Loucy (cell line): ENCODE results near the gene ADARB1.

Source experiments
- H2AFZ ChIP-seq: fragments of 200-600 bp; sonication (generic); 2 replicates; pipeline ENCODE4 v1.6.0; 2016; ENCODE audit warnings: antibody characterized with exemption, mild to moderate bottlenecking, low read length, moderate library complexity
- H3F3A ChIP-seq: fragments of 200-600 bp; 2 replicates; pipeline ENCODE4 v1.6.0; 2016; ENCODE audit warnings: antibody characterized with exemption, low read depth, mild to moderate bottlenecking
- H3K27me3 ChIP-seq: fragments of 200-600 bp; sonication (generic); 2 replicates; pipeline ENCODE4 v1.6.1; 2014; ENCODE audit warnings: low read length, mild to moderate bottlenecking; ENCODE audit not compliant: insufficient read depth, poor library complexity, severe bottlenecking
- H3K36me3 ChIP-seq: fragments of 200-600 bp; sonication (generic); 2 replicates; pipeline ENCODE4 v1.6.1; 2016; ENCODE audit warnings: low read length; ENCODE audit not compliant: insufficient read depth
- H3K4me1 ChIP-seq: fragments of 200-600 bp; sonication (generic); 2 replicates; pipeline ENCODE4 v1.5.1; 2014; ENCODE audit warnings: low read length, mild to moderate bottlenecking; ENCODE audit not compliant: insufficient read depth, poor library complexity, severe bottlenecking
- H3K4me2 ChIP-seq: fragments of 200-600 bp; sonication (generic); 2 replicates; pipeline ENCODE4 v1.6.0; 2014; ENCODE audit warnings: antibody characterized with exemption, low read length, low read depth, mild to moderate bottlenecking; ENCODE audit not compliant: poor library complexity, severe bottlenecking
- H3K4me3 ChIP-seq: fragments of 200-600 bp; sonication (generic); 2 replicates; pipeline ENCODE4 v1.5.1; 2014; ENCODE audit warnings: low read length, mild to moderate bottlenecking, mixed read lengths; ENCODE audit not compliant: poor library complexity, severe bottlenecking
- H3K79me2 ChIP-seq: fragments of 200-600 bp; sonication (generic); 2 replicates; pipeline ENCODE4 v1.6.1; 2014; ENCODE audit warnings: low read length; ENCODE audit not compliant: insufficient read depth
- H3K9ac ChIP-seq: fragments of 200-600 bp; sonication (generic); 2 replicates; pipeline ENCODE4 v1.6.0; 2014; ENCODE audit warnings: mild to moderate bottlenecking, low read depth, low read length, moderate library complexity; ENCODE audit not compliant: poor library complexity, severe bottlenecking
- H3K9me2 ChIP-seq: fragments of 200-600 bp; sonication (generic); replicated peaks from 2 replicates; pipeline ENCODE4 v1.6.1; 2016; ENCODE audit warnings: low read depth, low read length, mixed read lengths
- H3K9me3 ChIP-seq: fragments of 200-600 bp; sonication (generic); 2 replicates; pipeline ENCODE4 v1.6.1; 2014; ENCODE audit warnings: mild to moderate bottlenecking, antibody characterized with exemption, low read length, low read depth; ENCODE audit not compliant: insufficient read depth
- H4K20me1 ChIP-seq: fragments of 200-600 bp; sonication (generic); 2 replicates; pipeline ENCODE4 v1.6.0; 2014; ENCODE audit warnings: antibody characterized with exemption, low read length, mild to moderate bottlenecking; ENCODE audit not compliant: insufficient read depth, poor library complexity, severe bottlenecking
- CTCF ChIP-seq: fragments of 200-600 bp; sonication (generic); conservative IDR thresholded peaks from 2 replicates; pipeline ENCODE4 v1.5.1; 2014; ENCODE audit warnings: mild to moderate bottlenecking, antibody characterized with exemption, low read length
- EZH2phosphoT487 ChIP-seq: fragments of 200-600 bp; IDR thresholded peaks from 2 replicates; pipeline ENCODE4 v1.6.1; 2018; ENCODE audit warnings: antibody characterized with exemption, mild to moderate bottlenecking, moderate library complexity, borderline replicate concordance

ADARB1 gene

DNA sequence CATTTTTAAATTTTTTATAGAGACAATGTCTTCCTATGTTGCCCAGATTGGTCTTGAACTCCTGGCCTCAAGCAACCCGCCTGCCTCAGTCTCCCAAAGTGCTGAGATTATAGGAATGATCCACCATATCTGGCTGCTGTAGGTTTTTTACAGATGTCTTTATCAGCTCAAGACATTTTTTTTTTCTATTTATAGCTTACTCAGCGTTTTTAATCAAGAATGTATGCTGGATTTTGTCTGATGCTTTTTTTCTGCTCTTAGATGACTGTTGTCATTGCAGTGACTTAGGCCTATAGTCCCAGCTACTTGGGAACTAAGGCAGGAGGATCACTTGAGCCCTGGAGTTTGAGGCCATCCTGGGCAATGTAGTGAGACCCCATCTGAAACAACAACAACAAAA is 140.8 kb downstream of the ADARB1 start:
- Histone ChIP-seq H3K79me2 (no peaks in the 10 kb centered on the region), H3K4me3 (no peak overlapping the region), H4K20me1 (no peaks in the 10 kb centered on the region), H3F3A (no peaks in the 10 kb centered on the region), H3K4me1 (no peaks in the 10 kb centered on the region), H3K4me2 (no peak overlapping the region), H3K36me3 (no peaks in the 10 kb centered on the region; the same call in 1 of the 2 replicates), H2AFZ (no peak overlapping the region), H3K9ac (no peak overlapping the region), H3K27me3 (no peaks in the 10 kb centered on the region), H3K9me3 (peaks cover 3% of the 10 kb centered on the region; the same call in 1 of the 2 replicates), H3K9me2 (no peaks in the 10 kb centered on the region)
- TF ChIP-seq CTCF: no peak
- TF ChIP-seq EZH2phosphoT487: no peak

- Histone ChIP-seq H3K9me3 (peaks cover 3% of the 10 kb centered on the region; the same call in 1 of the 2 replicates), H3K79me2 (no peaks in the 10 kb centered on the region), H3K9ac (no peak overlapping the region), H3K9me2 (no peaks in the 10 kb centered on the region), H3K27me3 (no peaks in the 10 kb centered on the region), H3F3A (no peaks in the 10 kb centered on the region), H4K20me1 (no peaks in the 10 kb centered on the region), H3K4me3 (no peak overlapping the region), H3K4me1 (no peaks in the 10 kb centered on the region), H3K4me2 (no peak overlapping the region), H2AFZ (no peak overlapping the region), H3K36me3 (no peaks in the 10 kb centered on the region; the same call in 1 of the 2 replicates)
- TF ChIP-seq CTCF: no peak
- no peak for TF ChIP-seq EZH2phosphoT487
These were observed 142.6 kb downstream of the ADARB1 start for GRCh38 chr21:45217010-45217409.

DNA sequence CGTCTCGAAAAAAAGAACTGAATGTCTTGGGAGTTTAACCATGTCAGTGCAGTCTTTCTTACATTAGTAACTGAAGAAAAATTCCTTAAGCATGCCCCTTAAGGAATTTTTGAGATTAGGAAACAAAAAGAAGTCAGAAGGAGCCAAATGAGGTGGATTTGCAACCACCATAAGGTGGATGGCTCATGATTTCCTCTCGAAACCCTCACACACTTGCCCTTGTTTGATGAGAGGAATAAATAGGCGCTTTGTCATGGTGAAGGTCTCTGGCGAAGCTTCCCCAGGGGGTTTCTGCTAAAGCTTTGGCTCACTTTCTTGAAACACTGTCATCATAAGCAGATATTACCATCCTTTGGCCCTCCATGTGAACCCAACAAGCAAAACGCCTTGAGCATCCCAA is 145.1 kb downstream of the ADARB1 start:
- no peaks in the 10 kb centered on the region; the same call in 1 of the 2 replicates for H3K36me3 ChIP-seq
- no peak overlapping the region for H3K4me3 ChIP-seq
- H3K9me2 ChIP-seq: no peaks in the 10 kb centered on the region
- H3K9ac ChIP-seq: no peak overlapping the region
- no peaks in the 10 kb centered on the region for H4K20me1 ChIP-seq
- TF ChIP-seq CTCF: no peak
- no peak for TF ChIP-seq EZH2phosphoT487
- no peaks in the 10 kb centered on the region for H3K4me1 ChIP-seq
- no peaks in the 10 kb centered on the region for H3K79me2 ChIP-seq
- H2AFZ ChIP-seq: no peak overlapping the region
- H3K27me3 ChIP-seq: no peaks in the 10 kb centered on the region
- H3K4me2 ChIP-seq: no peak overlapping the region
- H3K9me3 ChIP-seq: peaks cover 3% of the 10 kb centered on the region; the same call in 1 of the 2 replicates
- H3F3A ChIP-seq: no peaks in the 10 kb centered on the region
